Ovary (tissue), 9 donors: ENCODE measurements around the gene TOGARAM2. TPM values are rescaled to one million over a fixed set of nuclear protein-coding genes. Genes with fewer than 3 reads are reported as not detected.

Source experiments
- DNase-seq, 5 donors: peaks; one replicate each; pipeline ENCODE4 v3.0.0-alpha.2; 2019 to 2020
- H3K27ac ChIP-seq, 2 donors: fragments of 200-600 bp; one replicate each; pipeline versions ENCODE4 v1.5.1 to v1.8.0; 2019 to 2022
- H3K27me3 ChIP-seq: fragments of 200-600 bp; one replicate; pipeline ENCODE4 v1.8.0; 2022
- H3K36me3 ChIP-seq: fragments of 200-600 bp; sonication (generic); one replicate; pipeline ENCODE4 v1.5.1; 2019
- H3K4me1 ChIP-seq: one replicate; pipeline ENCODE4 v1.8.1; 2013; ENCODE audit warnings: mild to moderate bottlenecking, moderate library complexity; ENCODE audit not compliant: insufficient read depth
- H3K4me3 ChIP-seq: fragments of 200-600 bp; sonication (generic); one replicate; pipeline ENCODE4 v1.5.1; 2017
- H3K9me3 ChIP-seq, 2 donors: fragments of 200-600 bp in 1 of 2; sonication (generic) in 1 of 2; one replicate each; pipeline versions ENCODE4 v1.5.1 to v1.8.1; 2013 to 2019; ENCODE audit warnings: mild to moderate bottlenecking in 1 of 2, moderate library complexity in 1 of 2
- EP300 ChIP-seq: sonication (generic); formaldehyde crosslinking; IDR thresholded peaks from one replicate; pipeline ENCODE4 v1.6.1; 2017; ENCODE audit warnings: antibody characterized with exemption
- POLR2A ChIP-seq: fragments of 450-650 bp; IDR thresholded peaks from one replicate; pipeline ENCODE4 v1.6.1; 2017; ENCODE audit warnings: antibody characterized with exemption, mild to moderate bottlenecking, moderate library complexity
- WGBS, 3 donors: extraction: QIAGEN DNeasy Blood & Tissue Kit in 1 of 3; methylation state at CpG; one replicate each; pipeline versions ENCODE4 v1.1.5 to v1.1.7; 2013 to 2017; 5-methylcytosine and 5-hydroxymethylcytosine counted together
- intact Hi-C, 4 donors: fragments of 100-400 bp; cut with DNase I; formaldehyde crosslinking; loops; one replicate each; pipeline versions ENCODE4 v1.11.0 to v1.15.1; 2022 to 2023
- polyA plus RNA-seq, 2 donors: library from polyadenylated mRNA; stranded (reverse); fragments of 200-250 nt in 1 of 2; fragments of 350-450 nt in 1 of 2; fragmentation: Illumina TruSeq in 1 of 2; extraction: RNeasy Lipid Tissue Mini Kit (QIAGEN cat#74804) in 1 of 2; gene quantifications; one replicate each; pipeline ENCODE4 v1.2.3, GENCODE V29; 2013 to 2014
- total RNA-seq, 7 donors: library from RNA; depleted of rRNA in 2 of 7; stranded (reverse); fragments of >200 nt in 2 of 7; fragmentation: NEBNext Ultra II Directional in 3 of 7; extraction: Animal tissue kit (Norgen Biotek cat#: 25700) in 3 of 7; gene quantifications; one replicate each; pipeline versions ENCODE4 v1.1.0 to v1.2.4, GENCODE V29; 2016 to 2023
- TF ChIP-seq, protein P1 (sequence below), 3 donors: fragments of 450-650 bp in 2 of 3; fragments of 200-600 bp in 1 of 3; IDR thresholded peaks; one replicate each; pipeline versions ENCODE4 v1.5.1 to v1.8.0; 2016 to 2022; ENCODE audit warnings: antibody characterized with exemption in 3 of 3, mild to moderate bottlenecking in 1 of 3
- donor health status: DM: no; HTN: no; CAD: no; lungs with moderate emphysema.
- donor health status: DM: no; HTN: no; CAD: no.
- donor health status: Bipolar disorder and iron deficiency.
- donor health status: DM: yes; HTN: yes; CAD: no.
- donor health status: DM: no; HTN: no; CAD: no.
- donor health status: DM: yes; HTN: yes; CAD: no.

The TOGARAM2 gene
- total and polyA plus RNA-seq, 9 donors, result 0.33 to 21.1 (median 1.7) TPM

GRCh38 chr2:28972778-28973335, 8.2 kb upstream of the TOGARAM2 start:
- Histone ChIP-seq H3K4me3 (no peak overlapping the region), H3K36me3 (no peaks in the 10 kb centered on the region), H3K9me3 (no peaks in the 10 kb centered on the region), H3K27me3 (no peaks in the 10 kb centered on the region), H3K27ac (no peak overlapping the region), H3K4me1 (peaks cover 3% of the 10 kb centered on the region)
- DNase-seq, result no peak
- TF ChIP-seq POLR2A (no peak), EP300 (no peak)
- TF ChIP-seq, protein P1, sequence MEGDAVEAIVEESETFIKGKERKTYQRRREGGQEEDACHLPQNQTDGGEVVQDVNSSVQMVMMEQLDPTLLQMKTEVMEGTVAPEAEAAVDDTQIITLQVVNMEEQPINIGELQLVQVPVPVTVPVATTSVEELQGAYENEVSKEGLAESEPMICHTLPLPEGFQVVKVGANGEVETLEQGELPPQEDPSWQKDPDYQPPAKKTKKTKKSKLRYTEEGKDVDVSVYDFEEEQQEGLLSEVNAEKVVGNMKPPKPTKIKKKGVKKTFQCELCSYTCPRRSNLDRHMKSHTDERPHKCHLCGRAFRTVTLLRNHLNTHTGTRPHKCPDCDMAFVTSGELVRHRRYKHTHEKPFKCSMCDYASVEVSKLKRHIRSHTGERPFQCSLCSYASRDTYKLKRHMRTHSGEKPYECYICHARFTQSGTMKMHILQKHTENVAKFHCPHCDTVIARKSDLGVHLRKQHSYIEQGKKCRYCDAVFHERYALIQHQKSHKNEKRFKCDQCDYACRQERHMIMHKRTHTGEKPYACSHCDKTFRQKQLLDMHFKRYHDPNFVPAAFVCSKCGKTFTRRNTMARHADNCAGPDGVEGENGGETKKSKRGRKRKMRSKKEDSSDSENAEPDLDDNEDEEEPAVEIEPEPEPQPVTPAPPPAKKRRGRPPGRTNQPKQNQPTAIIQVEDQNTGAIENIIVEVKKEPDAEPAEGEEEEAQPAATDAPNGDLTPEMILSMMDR (IDR thresholded peaks at IDR 0.05), result no peak
- intact Hi-C loops, result no loop called here
- WGBS, 3 donors, result 75 to 79% (median 77%) methylated on average over 6 of the region's 6 CpGs

GRCh38 chr2:28974252-28974651, 6.8 kb upstream of the TOGARAM2 start:
- intact Hi-C loops, result no loop called here
- no peaks in the 10 kb centered on the region for H3K9me3 ChIP-seq
- no peak overlapping the region for H3K27ac ChIP-seq
- peaks cover under 1% of the 10 kb centered on the region for H3K4me1 ChIP-seq
- H3K27me3 ChIP-seq, result no peaks in the 10 kb centered on the region
- 93 to 95% (median 94%) methylated on average over 4 of the region's 4 CpGs for WGBS, 3 donors
- DNase-seq, result no peak
- H3K36me3 ChIP-seq, result no peaks in the 10 kb centered on the region
- H3K4me3 ChIP-seq, result no peak overlapping the region
- TF ChIP-seq POLR2A (no peak), EP300 (no peak)
- TF ChIP-seq, protein P1 (IDR thresholded peaks at IDR 0.05), result no peak

DNA sequence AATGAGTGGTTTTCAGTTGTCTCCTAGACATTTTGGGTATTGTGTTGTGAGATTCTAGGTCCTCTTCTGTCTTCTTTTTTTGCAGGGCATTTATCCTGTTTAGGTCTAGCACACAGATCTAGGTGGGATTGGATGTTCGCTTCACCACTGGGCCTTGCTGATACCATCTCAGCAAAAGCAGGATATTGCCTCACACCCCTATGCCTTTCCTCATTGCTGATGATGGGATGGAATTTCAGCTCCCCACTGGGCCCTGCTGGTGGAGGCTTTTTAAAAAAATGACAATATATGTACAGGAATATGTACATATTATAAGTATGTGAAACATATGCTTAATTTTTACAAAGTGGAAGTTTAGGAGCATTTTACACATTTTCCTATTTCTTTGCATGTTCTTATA, 5.4 kb upstream of the TOGARAM2 start:
- WGBS, 3 donors, result 98 to 100% (median 100%) methylated on average over 1 of the region's 1 CpG
- no peaks in the 10 kb centered on the region for H3K27me3 ChIP-seq
- no peak overlapping the region for H3K27ac ChIP-seq
- no peaks in the 10 kb centered on the region for H3K4me1 ChIP-seq
- no peak for DNase-seq
- TF ChIP-seq EP300 (no peak), POLR2A (no peak)
- TF ChIP-seq, protein P1 (IDR thresholded peaks at IDR 0.05), result no peak
- no peak overlapping the region for H3K4me3 ChIP-seq
- no peaks in the 10 kb centered on the region for H3K9me3 ChIP-seq
- no peaks in the 10 kb centered on the region for H3K36me3 ChIP-seq
- intact Hi-C loops, result no loop called here

GRCh38 chr2:28976584-28976983, 4.5 kb upstream of the TOGARAM2 start:
- Histone ChIP-seq H3K9me3 (no peaks in the 10 kb centered on the region), H3K27me3 (no peaks in the 10 kb centered on the region), H3K27ac (no peak overlapping the region), H3K4me1 (no peaks in the 10 kb centered on the region), H3K36me3 (no peaks in the 10 kb centered on the region), H3K4me3 (no peak overlapping the region)
- WGBS, 3 donors, result 84 to 100% (median 87%) methylated on average over 3 of the region's 3 CpGs
- no peak for DNase-seq
- TF ChIP-seq, protein P1 (IDR thresholded peaks at IDR 0.05), result no peak
- no peak for TF ChIP-seq POLR2A
- no peak for TF ChIP-seq EP300
- intact Hi-C loops, result no loop called here
